ENCODE measurements around the gene RIPK1. TPM values are rescaled to one million over a fixed set of nuclear protein-coding genes. Genes with fewer than 3 reads are reported as not detected.

The RIPK1 gene
- total and polyA plus RNA-seq, 2 of the 8 experiments (the other 6 are each of a cell fraction or from before 2014, with no cell fraction given) = 5.9 to 22.9 TPM

- no peak overlapping the region for H3K4ac ChIP-seq (replicated peaks; ENCODE audit: insufficient read length, low read depth, low read length)
- H2BK15ac ChIP-seq (ENCODE audit: low read length) = no peak overlapping the region
- peak overlapping the region; percentile 40; the same call in 1 of the 2 replicates for H2BK20ac ChIP-seq (ENCODE audit: low read length)
- H2AK5ac ChIP-seq (ENCODE audit: low read depth, low read length) = peak overlapping the region; percentile 89
- peaks cover 8% of the 10 kb centered on the region; the same call in 1 of the 2 replicates for H3K23me2 ChIP-seq (ENCODE audit: low read depth, low read length)
- H3K27me3 ChIP-seq (replicated peaks in 1 of 4; ENCODE audit: control insufficient read depth in 3 of 4, extremely low read depth in 1 of 4, insufficient read depth in 3 of 4, low read length in 3 of 4) = no peaks in the 10 kb centered on the region
- H3K27ac ChIP-seq (ENCODE audit: low read depth, low read length) = no peak overlapping the region
- peaks cover 0 to 11% (median under 1%) of the 10 kb centered on the region in 4 experiments; a peak in 3 of 8 replicates for H3K36me3 ChIP-seq (ENCODE audit: control insufficient read depth in 2 of 4, insufficient read depth in 4 of 4, low read length in 3 of 4)
- H3K4me3 ChIP-seq (ENCODE audit: extremely low read depth in 1 of 4, insufficient read depth in 2 of 4, low read depth in 3 of 4, low read length in 4 of 4) = no peak overlapping the region
- CTCF ChIA-PET (ENCODE audit: partially characterized antibody) = interaction anchor here (1.2 to 1.6 kb wide), 2 partner anchors 49 to 179 kb away, joined by 3 to 7 read pairs; no protein-coding TSS in a partner anchor
- no peak overlapping the region for H3K4me2 ChIP-seq (ENCODE audit: insufficient read depth in 1 of 2, low read depth in 2 of 2, low read length in 2 of 2)
- H3K9me3 ChIP-seq (ENCODE audit: insufficient read depth in 2 of 2, low read depth in 1 of 2, low read length in 1 of 2) = no peaks in the 10 kb centered on the region
- WGBS, 2 experiments (ENCODE audit: extremely low coverage in 1 of 2, insufficient coverage in 1 of 2, insufficient read length in 1 of 2, insufficient replicate concordance in 2 of 2, low coverage in 1 of 2, low lambda C conversion rate in 2 of 2, missing lambda C conversion rate in 1 of 2) = 85% methylated on average over 7 of the region's 7 CpGs; no CpG with 5 or more reads in 1 of the 2 experiments
- peak overlapping the region; percentile 29; the same call in 1 of the 2 replicates for H2BK5ac ChIP-seq (ENCODE audit: low read depth, low read length)
- H4K8ac ChIP-seq (ENCODE audit: extremely low read depth, insufficient read depth, low read length) = no peak overlapping the region
- H2BK120ac ChIP-seq (replicated peaks; ENCODE audit: low read depth, low read length) = peak overlapping the region; percentile 16
- H3K14ac ChIP-seq (ENCODE audit: insufficient read length) = no peak overlapping the region
- peak overlapping the region; percentile 35; the same call in 1 of the 2 replicates for H3K18ac ChIP-seq (ENCODE audit: extremely low read depth, low read length)
- TF ChIP-seq KDM5A (IDR thresholded peaks at IDR 0.05; ENCODE audit: low read length) = no peak
- TF ChIP-seq SP2 (IDR thresholded peaks at IDR 0.05; ENCODE audit: low read length) = no peak
- TF ChIP-seq RFX5 (IDR thresholded peaks at IDR 0.05; ENCODE audit: borderline replicate concordance, low read depth, low read length) = no peak
- TF ChIP-seq SIX5 (IDR thresholded peaks at IDR 0.05; ENCODE audit: low read depth, low read length) = no peak
- TF ChIP-seq EZH2 (IDR thresholded peaks at IDR 0.05; ENCODE audit: low read depth, low read length, severe bottlenecking) = no peak
- TF ChIP-seq KDM4A (IDR thresholded peaks at IDR 0.05; ENCODE audit: low read depth, low read length, severe bottlenecking) = no peak
- POLR2A ChIA-PET (ENCODE audit: partially characterized antibody) = interaction anchor here (1.0 kb wide), 1 partner anchor 26 kb away, joined by 3 read pairs; no protein-coding TSS in a partner anchor
- H2AFZ ChIP-seq (ENCODE audit: low read length) = no peak overlapping the region
- H3K23ac ChIP-seq (ENCODE audit: insufficient read length) = no peak overlapping the region
- FAIRE-seq (no peak), DNase-seq (ENCODE audit: low read depth in 1 of 2, low spot score in 2 of 2) (no peak)
- H3K56ac ChIP-seq (replicated peaks; ENCODE audit: insufficient read length, low read depth, low read length) = no peak overlapping the region
- peak overlapping the region; percentile 61 for H4K91ac ChIP-seq (replicated peaks; ENCODE audit: insufficient read length, low read length)
- H4K5ac ChIP-seq (ENCODE audit: insufficient read length, low read depth, low read length) = no peak overlapping the region
- no peak overlapping the region for H3K9ac ChIP-seq (replicated peaks in 1 of 4; ENCODE audit: extremely low read depth in 1 of 4, low read depth in 3 of 4, low read length in 3 of 4)
- H3K79me1 ChIP-seq (ENCODE audit: low read depth, low read length) = peaks cover 5% of the 10 kb centered on the region; the same call in 1 of the 2 replicates
- H3K4me1 ChIP-seq (replicated peaks in 1 of 4; ENCODE audit: control insufficient read depth in 3 of 4, insufficient read depth in 4 of 4, low read length in 3 of 4) = peaks cover 7 to 28% (median 16%) of the 10 kb centered on the region in 4 experiments; a peak in 6 of 7 replicates
- H2BK12ac ChIP-seq (ENCODE audit: low read depth, low read length) = peak overlapping the region; percentile 61; the same call in 1 of the 2 replicates
- H3K79me2 ChIP-seq (ENCODE audit: control insufficient read depth in 1 of 2, insufficient read depth in 2 of 2, low read length in 2 of 2) = peaks cover 3 to 56% of the 10 kb centered on the region in 2 experiments; a peak in 2 of 4 replicates
- no peaks in the 10 kb centered on the region for H4K20me1 ChIP-seq (replicated peaks in 1 of 2; ENCODE audit: control insufficient read depth in 1 of 2, insufficient read depth in 2 of 2, low read length in 2 of 2)
Observed at GRCh38 chr6:3072798-3073197, 4.5 kb downstream of the RIPK1 start.
